Mucosa of descending colon (tissue), 3 donors: ENCODE results near the gene GPR31. TPM values are rescaled to one million over a fixed set of nuclear protein-coding genes. Genes with fewer than 3 reads are reported as not detected.
"Not testable (repeated sequence)": the region's sequence is repeated elsewhere in the genome, so short reads cannot be mapped to it uniquely, and the experiment has no call there.

ENCODE experiments used
- ATAC-seq: fragments of 200-7000 bp; cut with Tn5 transposase; one replicate; pipeline ENCODE4 v1.9.1; 2020; ENCODE audit warnings: mild to moderate bottlenecking, moderate library complexity
- DNase-seq, 3 donors: peaks; one replicate each; pipeline ENCODE4 v3.0.0-alpha.2; 2020
- H3K36me3 ChIP-seq: fragments of 200-600 bp; one replicate; pipeline ENCODE4 v1.8.0; 2021; ENCODE audit warnings: low read depth, mild to moderate bottlenecking
- H3K4me1 ChIP-seq: fragments of 200-600 bp; one replicate; pipeline ENCODE4 v1.8.0; 2021; ENCODE audit warnings: low read depth, mild to moderate bottlenecking
- H3K4me3 ChIP-seq: fragments of 200-600 bp; one replicate; pipeline ENCODE4 v1.8.0; 2021; ENCODE audit warnings: mild to moderate bottlenecking
- H3K9me3 ChIP-seq: fragments of 200-600 bp; one replicate; pipeline ENCODE4 v1.8.0; 2021; ENCODE audit warnings: mild to moderate bottlenecking
- CTCF ChIP-seq: fragments of 200-600 bp; IDR thresholded peaks from one replicate; pipeline ENCODE4 v1.8.0; 2022; ENCODE audit warnings: antibody characterized with exemption, mild to moderate bottlenecking
- intact Hi-C, 2 donors: fragments of 100-400 bp; cut with DNase I in 1 of 2; cut with micrococcal nuclease in 1 of 2; formaldehyde crosslinking; loops; one replicate each; pipeline versions ENCODE4 v1.11.0 to v1.11.1; 2022; cut with DNase I, micrococcal nuclease
- long read RNA-seq, 2 donors: library from polyadenylated mRNA; unstranded; transcript quantifications; one replicate each; pipeline ENCODE4 v2.0.0, GENCODE V29; 2019 to 2021
- total RNA-seq, 3 donors: library from RNA; stranded (reverse); fragmentation: NEBNext Ultra II Directional in 2 of 3; extraction: Animal tissue kit (Norgen Biotek cat#: 25700) in 2 of 3; gene quantifications; one replicate each; pipeline versions ENCODE4 v1.2.1 to v1.2.4, GENCODE V29; 2021 to 2023
- donor health status: DM: no; HTN: no; CAD: no; lungs with moderate emphysema.
- donor health status: DM: no; HTN: no; CAD: no.
- donor health status: DM: no; HTN: yes; CAD: no.

GPR31 gene, protein sequence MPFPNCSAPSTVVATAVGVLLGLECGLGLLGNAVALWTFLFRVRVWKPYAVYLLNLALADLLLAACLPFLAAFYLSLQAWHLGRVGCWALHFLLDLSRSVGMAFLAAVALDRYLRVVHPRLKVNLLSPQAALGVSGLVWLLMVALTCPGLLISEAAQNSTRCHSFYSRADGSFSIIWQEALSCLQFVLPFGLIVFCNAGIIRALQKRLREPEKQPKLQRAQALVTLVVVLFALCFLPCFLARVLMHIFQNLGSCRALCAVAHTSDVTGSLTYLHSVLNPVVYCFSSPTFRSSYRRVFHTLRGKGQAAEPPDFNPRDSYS
- total RNA-seq = not detected
- long read RNA-seq, donor 1 = 0 reads
- long read RNA-seq, donor 2 = 0 reads

- no peak for ATAC-seq
These were observed at the start of gene GPR31 for GRCh38 chr6:167157863-167158262. Gene GPR31, minus strand, starts transcription at chr6:167157980. Its CDS starts 149 bp downstream, at chr6:167157831.

GRCh38 chr6:167207527-167207926, 49.7 kb upstream of the GPR31 start:
- Histone ChIP-seq H3K9me3 (no peaks in the 10 kb centered on the region), H3K4me1 (no peaks in the 10 kb centered on the region), H3K36me3 (no peaks in the 10 kb centered on the region), H3K4me3 (no peak overlapping the region)
- ATAC-seq (no peak), DNase-seq (no peak)
- no peak for TF ChIP-seq CTCF
- intact Hi-C loops = no loop called here

More at GRCh38 chr6:167157863-167158262, at the start of gene GPR31:
- intact Hi-C loops = no loop called here
- no peak for TF ChIP-seq CTCF
- Histone ChIP-seq H3K36me3 (no peaks in the 10 kb centered on the region), H3K9me3 (no peaks in the 10 kb centered on the region), H3K4me1 (no peaks in the 10 kb centered on the region), H3K4me3 (no peak within 1 kb of the TSS)
- DNase-seq = no peak

- H3K9me3 ChIP-seq, H3K36me3 ChIP-seq, H3K4me1 ChIP-seq, H3K4me3 ChIP-seq, DNase-seq, ATAC-seq, intact Hi-C loops: not testable (repeated sequence)
These were observed 47.5 kb upstream of the GPR31 start for GRCh38 chr6:167205316-167205715.

DNA sequence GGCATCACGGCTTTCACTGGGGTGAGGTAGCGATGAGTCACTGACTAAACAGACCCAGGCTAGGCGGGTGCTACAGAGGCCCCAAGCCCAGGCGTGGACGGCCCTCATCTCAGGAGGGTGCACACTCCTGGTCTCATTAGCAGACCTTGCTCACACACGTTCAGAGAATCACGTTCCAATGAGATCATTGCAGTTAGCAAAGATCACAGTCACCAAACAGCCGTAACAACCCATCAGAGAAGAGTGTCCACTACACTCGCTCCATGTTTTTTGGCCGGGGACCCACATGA, 46.2 kb upstream of the GPR31 start:
- H3K9me3 ChIP-seq, DNase-seq, intact Hi-C loops, H3K4me1 ChIP-seq, H3K4me3 ChIP-seq, H3K36me3 ChIP-seq: not testable (repeated sequence)
- peak; percentile 88 for ATAC-seq

DNA sequence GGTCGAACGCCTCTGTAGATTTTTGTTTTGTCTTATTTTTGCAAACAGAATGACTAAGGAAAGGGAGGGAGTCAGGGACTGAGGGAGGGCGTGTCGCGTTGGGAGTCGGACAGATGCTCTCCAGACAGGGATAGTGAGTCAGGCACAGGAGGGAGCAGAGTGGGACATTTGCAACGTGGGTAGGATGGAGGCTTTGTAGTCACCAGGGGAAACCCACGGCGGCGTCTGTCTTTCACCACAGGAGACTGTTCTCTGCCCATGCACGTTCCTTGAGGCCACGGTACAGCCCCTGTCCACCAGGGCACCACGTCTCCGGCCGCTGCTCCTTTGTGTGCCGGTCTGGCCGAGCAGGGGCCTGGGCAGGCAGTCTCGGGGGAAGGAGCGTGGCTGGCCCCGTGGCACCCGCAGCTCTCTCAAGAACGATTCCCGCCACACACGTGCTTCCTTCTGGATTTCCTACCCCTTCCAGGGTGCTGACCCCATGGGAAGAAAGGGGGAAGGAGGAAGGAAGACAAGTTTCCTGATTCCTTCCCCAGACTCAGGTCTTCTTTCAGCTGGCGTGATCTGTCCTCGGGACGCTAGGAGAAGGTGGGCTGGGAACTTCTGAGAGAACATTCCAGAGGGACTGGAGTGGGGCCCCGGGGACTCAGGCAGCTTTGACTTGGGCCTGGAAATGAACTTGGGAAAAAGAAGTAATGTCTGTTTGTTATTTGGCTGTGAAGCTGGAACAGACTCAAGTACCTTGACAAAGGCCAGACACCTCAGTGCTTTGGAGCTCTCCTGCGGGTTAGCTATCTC, 45.7 kb upstream of the GPR31 start:
- H3K36me3 ChIP-seq, ATAC-seq, H3K4me1 ChIP-seq, intact Hi-C loops, H3K9me3 ChIP-seq, H3K4me3 ChIP-seq, DNase-seq: not testable (repeated sequence)

DNA sequence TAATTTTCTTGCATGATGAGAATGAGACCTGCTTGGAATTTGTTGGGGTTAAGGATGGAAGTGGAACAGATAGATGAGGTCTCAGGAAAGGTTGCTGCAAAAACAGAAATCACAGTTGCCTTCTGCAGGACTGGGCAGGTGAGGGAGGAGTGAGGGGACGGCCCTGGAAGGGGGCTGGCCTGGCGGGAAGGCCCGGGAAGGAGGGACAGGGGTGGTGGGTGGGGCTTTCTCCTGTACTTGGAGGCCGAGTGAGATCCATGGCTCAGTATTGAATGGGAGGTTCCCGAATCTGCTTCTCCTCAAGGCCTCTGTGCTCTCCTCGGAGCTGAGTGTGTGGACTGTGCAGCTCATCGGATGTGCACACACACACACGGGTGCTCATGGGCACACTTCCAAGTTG, 44.8 kb upstream of the GPR31 start:
- H3K4me3 ChIP-seq, H3K4me1 ChIP-seq, H3K9me3 ChIP-seq, intact Hi-C loops, H3K36me3 ChIP-seq, ATAC-seq, DNase-seq: not testable (repeated sequence)

DNA sequence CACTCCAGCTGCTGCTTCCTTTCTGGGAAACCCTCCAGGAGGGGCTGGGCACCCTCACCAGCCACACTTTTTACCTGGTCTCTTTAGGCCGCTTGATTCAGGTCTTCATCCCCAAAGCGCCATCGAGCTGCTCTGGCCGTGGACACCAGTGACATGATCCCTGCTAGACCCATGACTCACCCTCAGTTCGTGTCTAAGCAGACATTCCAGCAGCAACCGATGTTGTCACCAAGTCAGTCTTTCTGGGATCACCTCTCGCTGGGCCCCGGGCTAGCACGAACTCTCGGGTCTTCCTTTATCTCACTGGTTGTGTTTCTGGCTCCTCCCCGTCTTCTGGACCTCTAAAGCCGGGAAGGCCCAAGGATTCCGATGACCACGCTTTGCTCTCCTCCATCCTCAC, 43.0 kb upstream of the GPR31 start:
- Histone ChIP-seq H3K4me3 (no peak overlapping the region), H3K4me1 (no peaks in the 10 kb centered on the region), H3K36me3 (no peaks in the 10 kb centered on the region), H3K9me3 (no peaks in the 10 kb centered on the region)
- intact Hi-C loops = no loop called here
- ATAC-seq (no peak), DNase-seq (no peak)
- TF ChIP-seq CTCF = no peak

DNA sequence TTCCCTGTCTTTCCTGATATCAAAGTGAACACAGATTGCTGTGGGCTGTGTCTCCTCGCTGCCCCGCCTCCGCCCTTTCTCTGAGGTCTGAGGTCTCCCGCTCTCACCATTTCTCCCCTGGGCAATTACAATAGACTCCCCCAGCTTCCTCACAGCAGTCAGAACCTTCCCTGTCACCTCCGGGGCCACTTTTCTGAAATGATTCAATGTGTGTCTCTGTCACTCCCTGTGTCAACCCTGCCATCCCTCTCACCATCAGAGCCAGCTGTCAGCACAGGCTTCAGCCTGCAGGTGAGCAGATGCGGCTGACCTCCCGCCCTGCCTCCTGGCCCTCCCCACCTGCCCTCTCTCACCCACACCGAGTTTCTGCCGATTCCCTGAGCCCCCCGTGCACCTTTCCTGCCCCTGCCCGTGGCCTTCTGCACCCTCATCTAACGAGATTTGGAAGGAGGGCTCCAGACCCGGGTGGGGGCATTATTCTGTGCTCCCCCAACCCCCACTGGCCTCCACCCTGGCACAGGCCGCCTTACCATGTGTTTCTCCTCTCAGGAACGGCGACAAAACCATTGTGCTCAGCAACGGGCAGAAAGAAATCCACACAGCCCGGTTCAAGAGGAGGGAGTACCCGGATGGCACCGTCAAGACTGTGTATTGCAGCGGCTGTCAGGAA, 38.3 kb upstream of the GPR31 start:
- H3K9me3 ChIP-seq, DNase-seq, H3K4me3 ChIP-seq, H3K4me1 ChIP-seq, H3K36me3 ChIP-seq, intact Hi-C loops, ATAC-seq: not testable (repeated sequence)

DNA sequence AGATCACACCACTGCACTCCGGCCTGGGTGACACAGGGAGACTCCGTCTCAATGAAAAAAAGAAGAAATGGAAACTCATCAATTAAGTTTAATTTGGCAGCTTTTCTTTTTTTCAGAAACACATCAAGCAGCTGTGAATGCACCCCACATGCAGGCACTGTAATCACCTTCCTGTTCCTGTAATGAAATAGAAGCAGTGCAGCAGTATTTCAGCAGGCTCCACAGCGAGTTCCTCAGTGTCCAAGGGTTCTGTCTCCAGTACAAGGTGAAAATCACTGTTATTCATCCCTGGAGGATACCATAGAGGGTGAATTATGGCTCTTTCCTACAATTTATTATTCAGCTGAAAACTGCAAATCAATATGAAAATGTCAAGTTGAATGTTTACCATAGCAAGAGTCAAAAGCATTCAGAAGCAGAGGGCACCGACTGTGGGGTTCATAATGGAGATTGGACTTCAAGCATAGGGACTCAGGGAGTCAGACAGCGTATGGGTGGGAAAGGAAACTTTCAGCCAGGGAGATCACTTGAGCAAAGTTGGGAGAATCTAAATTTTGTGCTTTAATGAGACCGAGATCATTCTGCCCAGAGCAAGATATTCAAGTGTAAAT, 35.8 kb upstream of the GPR31 start:
- H3K36me3 ChIP-seq, H3K4me1 ChIP-seq, H3K4me3 ChIP-seq, H3K9me3 ChIP-seq, DNase-seq, ATAC-seq, intact Hi-C loops: not testable (repeated sequence)

DNA sequence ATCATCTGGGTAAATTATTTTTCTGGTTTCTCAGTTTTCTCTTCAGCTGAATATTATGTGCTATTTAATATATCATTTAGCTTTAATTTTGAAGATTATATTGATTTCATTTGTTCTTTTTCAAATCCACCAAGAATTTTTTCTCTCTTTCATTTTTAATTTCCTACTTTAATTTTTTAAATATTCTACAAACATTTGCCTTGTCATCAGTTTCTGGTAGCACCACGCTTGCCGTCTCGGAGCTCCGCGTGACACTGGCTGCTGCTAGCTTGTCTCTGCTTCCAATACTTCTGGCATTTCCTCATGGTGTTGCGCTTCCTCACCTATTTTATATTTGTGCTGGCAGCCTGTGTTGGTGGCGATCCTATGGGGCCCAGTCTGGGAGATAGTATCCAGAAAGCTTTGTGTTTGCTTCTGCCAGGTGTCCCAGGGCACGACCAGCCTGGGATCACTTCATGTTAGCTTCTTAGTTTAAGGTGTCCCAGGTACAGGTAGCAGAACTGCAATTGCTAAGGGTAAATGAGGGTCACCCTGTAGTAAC, 33.3 kb upstream of the GPR31 start:
- H3K9me3 ChIP-seq, H3K4me1 ChIP-seq, ATAC-seq, H3K4me3 ChIP-seq, DNase-seq, H3K36me3 ChIP-seq, intact Hi-C loops: not testable (repeated sequence)
